ENCODE results near the gene SLCO2A1.

The SLCO2A1 gene

GRCh38 chr3:134076851-134077250, 47.1 kb upstream of the SLCO2A1 start:
- DNase-seq (ENCODE audit: low spot score) = peak; percentile 6
- no peaks in the 10 kb centered on the region for H3K27me3 ChIP-seq (ENCODE audit: insufficient read depth, poor library complexity, severe bottlenecking)
- no peaks in the 10 kb centered on the region for H3K9me3 ChIP-seq (ENCODE audit: severe bottlenecking)
- no peak overlapping the region for H3K4me3 ChIP-seq (ENCODE audit: severe bottlenecking)
- no peaks in the 10 kb centered on the region for H3K36me3 ChIP-seq (ENCODE audit: low read depth)
- no peaks in the 10 kb centered on the region for H3K4me1 ChIP-seq (ENCODE audit: insufficient read depth, poor library complexity, severe bottlenecking)
- no peak overlapping the region for H3K27ac ChIP-seq (ENCODE audit: poor library complexity, severe bottlenecking)
- TF ChIP-seq CTCF (IDR thresholded peaks at IDR 0.05; ENCODE audit: poor library complexity, severe bottlenecking) = no peak
- ATAC-seq (ENCODE audit: low read depth) = no peak

GRCh38 chr3:134075846-134076245, 46.1 kb upstream of the SLCO2A1 start:
- Histone ChIP-seq H3K27me3 (ENCODE audit: insufficient read depth, poor library complexity, severe bottlenecking) (no peaks in the 10 kb centered on the region), H3K4me1 (ENCODE audit: insufficient read depth, poor library complexity, severe bottlenecking) (no peaks in the 10 kb centered on the region), H3K36me3 (ENCODE audit: low read depth) (no peaks in the 10 kb centered on the region), H3K4me3 (ENCODE audit: severe bottlenecking) (no peak overlapping the region), H3K9me3 (ENCODE audit: severe bottlenecking) (no peaks in the 10 kb centered on the region), H3K27ac (ENCODE audit: poor library complexity, severe bottlenecking) (no peak overlapping the region)
- no peak for TF ChIP-seq CTCF (IDR thresholded peaks at IDR 0.05; ENCODE audit: poor library complexity, severe bottlenecking)
- ATAC-seq (ENCODE audit: low read depth) (no peak), DNase-seq (ENCODE audit: low spot score) (peak; percentile 15)

- Histone ChIP-seq H3K27ac (ENCODE audit: poor library complexity, severe bottlenecking) (no peak overlapping the region), H3K36me3 (ENCODE audit: low read depth) (no peaks in the 10 kb centered on the region), H3K4me1 (ENCODE audit: insufficient read depth, poor library complexity, severe bottlenecking) (no peaks in the 10 kb centered on the region), H3K27me3 (ENCODE audit: insufficient read depth, poor library complexity, severe bottlenecking) (no peaks in the 10 kb centered on the region), H3K9me3 (ENCODE audit: severe bottlenecking) (no peaks in the 10 kb centered on the region), H3K4me3 (ENCODE audit: severe bottlenecking) (no peak overlapping the region)
- no peak for ATAC-seq (ENCODE audit: low read depth)
- TF ChIP-seq CTCF (IDR thresholded peaks at IDR 0.05; ENCODE audit: poor library complexity, severe bottlenecking) = no peak
- no peak for DNase-seq (ENCODE audit: low spot score)
Measured at GRCh38 chr3:134075568-134075825, 45.8 kb upstream of the SLCO2A1 start.

GRCh38 chr3:134074790-134075567, 45.3 kb upstream of the SLCO2A1 start:
- Histone ChIP-seq H3K9me3 (ENCODE audit: severe bottlenecking) (no peaks in the 10 kb centered on the region), H3K4me3 (ENCODE audit: severe bottlenecking) (no peak overlapping the region), H3K4me1 (ENCODE audit: insufficient read depth, poor library complexity, severe bottlenecking) (no peaks in the 10 kb centered on the region), H3K27ac (ENCODE audit: poor library complexity, severe bottlenecking) (no peak overlapping the region), H3K27me3 (ENCODE audit: insufficient read depth, poor library complexity, severe bottlenecking) (no peaks in the 10 kb centered on the region), H3K36me3 (ENCODE audit: low read depth) (no peaks in the 10 kb centered on the region)
- ATAC-seq (ENCODE audit: low read depth) = no peak
- TF ChIP-seq CTCF (IDR thresholded peaks at IDR 0.05; ENCODE audit: poor library complexity, severe bottlenecking) = no peak
- peak; percentile 23 for DNase-seq (ENCODE audit: low spot score)

GRCh38 chr3:134074001-134074789, 44.5 kb upstream of the SLCO2A1 start:
- DNase-seq (ENCODE audit: low spot score) (peak; percentile 15), ATAC-seq (ENCODE audit: low read depth) (no peak)
- Histone ChIP-seq H3K36me3 (ENCODE audit: low read depth) (no peaks in the 10 kb centered on the region), H3K4me1 (ENCODE audit: insufficient read depth, poor library complexity, severe bottlenecking) (no peaks in the 10 kb centered on the region), H3K4me3 (ENCODE audit: severe bottlenecking) (no peak overlapping the region), H3K27ac (ENCODE audit: poor library complexity, severe bottlenecking) (no peak overlapping the region), H3K27me3 (ENCODE audit: insufficient read depth, poor library complexity, severe bottlenecking) (no peaks in the 10 kb centered on the region), H3K9me3 (ENCODE audit: severe bottlenecking) (no peaks in the 10 kb centered on the region)
- TF ChIP-seq CTCF (IDR thresholded peaks at IDR 0.05; ENCODE audit: poor library complexity, severe bottlenecking) = no peak

Data from RWPE2 (cell line).